Effector memory CD8-positive, alpha-beta T cell (primary cell): ENCODE measurements around the gene PAFAH1B1.
"Not testable (repeated sequence)": the region's sequence is repeated elsewhere in the genome, so short reads cannot be mapped to it uniquely, and the experiment has no call there.

Source experiments
- ATAC-seq: fragments of 150-1000 bp; cut with Tn5 transposase; replicated peaks from 2 replicates; pipeline ENCODE4 v1.10.0; 2021; ENCODE audit warnings: mild to moderate bottlenecking, moderate library complexity
- DNase-seq, 3 experiments: peaks; one replicate each; pipeline ENCODE4 v3.0.0; 2021
- H3K27ac Mint-ChIP-seq, 2 donors: one replicate each; pipeline ENCODE4 v1.8.0; 2022; ENCODE audit warnings: mild to moderate bottlenecking in 2 of 2, mixed read lengths in 2 of 2, moderate library complexity in 2 of 2
- H3K27me3 Mint-ChIP-seq, 2 donors: one replicate each; pipeline ENCODE4 v1.8.0; 2022; ENCODE audit warnings: mixed read lengths in 2 of 2
- H3K36me3 Mint-ChIP-seq: one replicate; pipeline ENCODE4 v1.8.0; 2022; ENCODE audit warnings: mild to moderate bottlenecking, moderate library complexity, mixed read lengths; ENCODE audit not compliant: insufficient read depth
- H3K4me1 Mint-ChIP-seq, 2 donors: one replicate each; pipeline ENCODE4 v1.8.0; 2022; ENCODE audit warnings: low read depth in 2 of 2, mixed read lengths in 2 of 2
- H3K4me3 Mint-ChIP-seq, 2 donors: one replicate each; pipeline ENCODE4 v1.8.0; 2022; ENCODE audit warnings: mild to moderate bottlenecking in 2 of 2, mixed read lengths in 2 of 2, moderate library complexity in 2 of 2
- H3K9me3 Mint-ChIP-seq, 2 donors: one replicate each; pipeline ENCODE4 v1.8.0; 2022; ENCODE audit warnings: mixed read lengths in 2 of 2
- total RNA-seq, 9 experiments: gene quantifications; one replicate each; lab custom pipeline; 2026; lab: John Stamatoyannopoulos, UW

PAFAH1B1 gene
- total RNA-seq: 172 to 316 (median 238) reads per million in 9 experiments

GRCh38 chr17:2592971-2593820, at the start of gene PAFAH1B1:
Gene PAFAH1B1, plus strand, starts transcription at chr17:2593654. Its CDS starts 44,635 bp downstream, at chr17:2638289.
- no peaks in the 10 kb centered on the region for H3K9me3 Mint-ChIP-seq
- H3K27ac Mint-ChIP-seq: peak within 1 kb of the TSS; percentile 74 to 94
- peak within 1 kb of the TSS; percentile 85 to 89 for H3K4me3 Mint-ChIP-seq
- peaks cover 28% of the 10 kb centered on the region for H3K36me3 Mint-ChIP-seq
- ATAC-seq (peak; percentile 80), DNase-seq (peak; percentile 89 to 93 (median 92))
- peaks cover 24 to 34% of the 10 kb centered on the region in 2 donors for H3K4me1 Mint-ChIP-seq
- H3K27me3 Mint-ChIP-seq: no peaks in the 10 kb centered on the region

DNA sequence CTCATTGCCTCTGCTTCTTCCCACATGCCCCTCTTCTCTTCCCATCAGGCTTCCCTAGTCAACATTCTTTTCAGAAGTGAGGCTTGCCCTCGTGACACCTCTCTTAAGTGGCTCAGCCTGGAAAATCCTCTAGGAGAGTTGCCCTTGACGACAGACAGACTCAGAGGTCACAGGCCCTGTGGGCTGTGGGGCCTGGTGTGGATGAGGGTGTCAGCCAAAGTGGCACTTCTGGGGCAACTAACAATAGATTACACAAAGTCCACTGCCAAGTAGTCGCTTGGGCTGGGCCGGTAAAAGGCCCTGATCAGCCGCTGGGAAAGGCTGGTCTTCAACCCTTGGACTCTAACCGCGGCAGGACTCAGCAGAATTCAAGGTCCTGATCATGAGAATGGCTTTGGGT, 48.1 kb upstream of the PAFAH1B1 start:
- H3K36me3 Mint-ChIP-seq: no peaks in the 10 kb centered on the region
- ATAC-seq (no peak), DNase-seq (no peak)
- no peak overlapping the region for H3K4me3 Mint-ChIP-seq
- H3K9me3 Mint-ChIP-seq: no peaks in the 10 kb centered on the region
- peaks cover 6 to 27% of the 10 kb centered on the region in 2 donors for H3K27me3 Mint-ChIP-seq
- H3K4me1 Mint-ChIP-seq: no peaks in the 10 kb centered on the region
- peak overlapping the region in 1 of 2 donors; percentile 13 for H3K27ac Mint-ChIP-seq

GRCh38 chr17:2547176-2547575, 46.3 kb upstream of the PAFAH1B1 start:
- Mint-ChIP-seq H3K4me1 (no peaks in the 10 kb centered on the region), H3K27ac (no peak overlapping the region), H3K9me3 (no peaks in the 10 kb centered on the region), H3K27me3 (peaks cover 15 to 33% of the 10 kb centered on the region in 2 donors), H3K4me3 (no peak overlapping the region), H3K36me3 (no peaks in the 10 kb centered on the region)
- ATAC-seq (no peak), DNase-seq (no peak)

- H3K36me3 Mint-ChIP-seq, H3K27ac Mint-ChIP-seq, H3K4me3 Mint-ChIP-seq, H3K9me3 Mint-ChIP-seq, H3K4me1 Mint-ChIP-seq, ATAC-seq, DNase-seq: not testable (repeated sequence)
- H3K27me3 Mint-ChIP-seq: peaks cover 20 to 35% of the 10 kb centered on the region in 2 donors
Observed at GRCh38 chr17:2548026-2548425, 45.4 kb upstream of the PAFAH1B1 start.

DNA sequence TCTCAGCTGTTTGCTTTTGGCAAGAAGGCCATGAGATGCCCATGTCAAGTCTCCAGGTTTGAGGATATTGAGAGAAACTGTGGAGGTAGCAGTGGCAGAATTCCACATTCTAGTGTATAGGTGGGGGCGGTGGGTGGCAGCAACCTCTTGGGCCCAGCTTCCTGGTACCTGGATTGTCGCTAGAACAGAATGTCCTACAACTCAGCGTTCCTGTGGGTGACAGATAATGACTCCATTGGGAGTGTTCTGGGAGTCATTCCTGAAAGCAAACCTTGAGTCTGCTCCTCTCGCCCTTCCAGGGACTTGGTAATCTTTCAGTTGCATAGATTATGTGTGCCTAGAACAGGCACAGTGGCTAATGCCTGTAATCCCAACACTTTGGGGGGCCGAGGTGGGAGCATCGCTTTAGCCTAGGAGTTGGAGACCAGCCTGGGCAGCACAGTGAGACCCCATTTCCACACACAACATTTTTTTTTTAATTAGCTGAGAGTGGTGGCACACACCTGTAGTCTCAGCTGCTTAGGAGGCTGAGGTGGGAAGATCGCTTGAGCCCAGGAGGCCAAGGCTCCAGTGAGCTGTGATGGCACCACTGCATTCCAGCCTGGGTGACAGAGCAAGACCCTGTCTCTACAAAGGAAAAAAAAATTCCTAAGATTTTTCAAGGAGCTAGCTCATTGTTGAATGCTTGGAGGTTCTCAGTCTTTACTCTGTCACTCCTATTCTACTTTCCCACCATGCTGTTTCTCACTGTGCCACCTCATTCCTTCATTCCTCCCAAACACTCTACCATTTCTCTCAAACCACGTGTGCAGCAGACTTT, 43.9 kb upstream of the PAFAH1B1 start:
- ATAC-seq (no peak), DNase-seq (no peak)
- no peak overlapping the region for H3K4me3 Mint-ChIP-seq
- no peaks in the 10 kb centered on the region for H3K9me3 Mint-ChIP-seq
- H3K4me1 Mint-ChIP-seq: no peaks in the 10 kb centered on the region
- no peak overlapping the region for H3K27ac Mint-ChIP-seq
- H3K36me3 Mint-ChIP-seq: no peaks in the 10 kb centered on the region
- H3K27me3 Mint-ChIP-seq: peaks cover 20 to 42% of the 10 kb centered on the region in 2 donors

DNA sequence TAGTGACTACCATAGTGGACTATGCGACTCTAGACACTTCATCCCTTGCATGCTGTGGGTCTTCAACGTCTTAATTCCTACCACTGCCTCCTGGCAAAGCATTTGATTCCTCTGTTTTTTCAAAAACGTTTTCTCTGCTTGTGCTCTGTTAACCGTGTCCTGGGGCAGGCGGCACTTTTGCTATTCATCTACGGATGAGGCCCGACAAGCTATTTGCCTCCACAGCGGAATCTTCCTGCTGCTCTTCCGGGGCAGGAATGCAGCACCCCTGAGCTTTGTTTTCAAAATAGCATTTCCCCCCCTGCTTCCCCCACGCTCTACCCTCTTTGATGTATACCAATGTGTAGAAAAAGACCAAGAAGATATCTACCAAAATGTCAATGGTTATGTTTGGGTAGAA, 42.0 kb upstream of the PAFAH1B1 start:
- no peak for ATAC-seq
- Mint-ChIP-seq H3K4me3 (no peak overlapping the region), H3K9me3 (no peaks in the 10 kb centered on the region), H3K36me3 (no peaks in the 10 kb centered on the region), H3K27me3 (peaks cover 20 to 42% of the 10 kb centered on the region in 2 donors), H3K27ac (no peak overlapping the region), H3K4me1 (no peaks in the 10 kb centered on the region)
- no peak for DNase-seq

GRCh38 chr17:2551928-2552327, 41.5 kb upstream of the PAFAH1B1 start:
- Mint-ChIP-seq H3K9me3 (no peaks in the 10 kb centered on the region), H3K4me1 (no peaks in the 10 kb centered on the region), H3K4me3 (no peak overlapping the region), H3K27ac (no peak overlapping the region), H3K36me3 (no peaks in the 10 kb centered on the region), H3K27me3 (peaks cover 21 to 45% of the 10 kb centered on the region in 2 donors)
- DNase-seq: no peak
- ATAC-seq: no peak

- H3K4me1 Mint-ChIP-seq: peaks cover 2 to 5% of the 10 kb centered on the region in 2 donors
- ATAC-seq: no peak
- H3K27me3 Mint-ChIP-seq: peaks cover 16 to 30% of the 10 kb centered on the region in 2 donors
- no peaks in the 10 kb centered on the region for H3K36me3 Mint-ChIP-seq
- no peaks in the 10 kb centered on the region for H3K9me3 Mint-ChIP-seq
- H3K4me3 Mint-ChIP-seq: no peak overlapping the region
- DNase-seq: no peak
- H3K27ac Mint-ChIP-seq: no peak overlapping the region
Observed at GRCh38 chr17:2560658-2561057, 32.8 kb upstream of the PAFAH1B1 start.

DNA sequence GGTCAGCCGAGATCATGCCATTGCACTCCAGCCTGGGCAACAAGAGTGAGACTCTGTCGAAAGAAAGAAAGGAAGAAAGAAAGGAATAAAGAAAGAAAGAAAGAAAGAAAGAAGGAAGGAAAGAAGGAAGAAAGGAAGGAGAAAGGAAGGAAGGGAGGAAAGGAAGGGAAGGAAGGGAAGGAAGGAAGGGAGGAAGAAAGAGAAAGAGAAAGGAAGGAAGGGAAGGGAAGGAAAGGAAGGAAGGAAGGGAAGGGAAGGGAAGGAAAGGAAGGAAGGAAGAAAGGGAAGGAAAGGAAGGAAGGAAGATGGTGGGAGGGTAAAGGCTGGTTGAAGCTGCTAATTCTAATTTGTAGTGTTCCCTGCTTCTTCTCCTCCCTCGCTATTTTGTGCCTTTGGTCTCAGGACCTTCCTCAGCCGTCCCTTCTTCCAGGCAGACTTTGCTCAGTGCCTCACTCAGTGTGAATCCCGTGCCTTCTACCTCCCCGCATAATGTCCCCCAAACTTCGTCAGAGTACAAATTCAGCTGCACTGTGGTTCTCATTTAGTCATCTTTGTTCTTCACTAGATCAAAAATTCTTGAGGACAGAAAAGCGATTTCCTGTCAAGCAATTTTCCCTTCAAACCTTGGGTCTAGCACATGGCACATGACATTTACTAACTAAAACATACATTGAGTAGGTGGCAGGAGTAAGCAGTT, 31.1 kb upstream of the PAFAH1B1 start:
- Mint-ChIP-seq H3K27ac (no peak overlapping the region), H3K27me3 (peaks cover 17 to 23% of the 10 kb centered on the region in 2 donors), H3K4me1 (peaks cover 2 to 5% of the 10 kb centered on the region in 2 donors), H3K36me3 (no peaks in the 10 kb centered on the region), H3K9me3 (no peaks in the 10 kb centered on the region), H3K4me3 (no peak overlapping the region)
- no peak for ATAC-seq
- DNase-seq: no peak

DNA sequence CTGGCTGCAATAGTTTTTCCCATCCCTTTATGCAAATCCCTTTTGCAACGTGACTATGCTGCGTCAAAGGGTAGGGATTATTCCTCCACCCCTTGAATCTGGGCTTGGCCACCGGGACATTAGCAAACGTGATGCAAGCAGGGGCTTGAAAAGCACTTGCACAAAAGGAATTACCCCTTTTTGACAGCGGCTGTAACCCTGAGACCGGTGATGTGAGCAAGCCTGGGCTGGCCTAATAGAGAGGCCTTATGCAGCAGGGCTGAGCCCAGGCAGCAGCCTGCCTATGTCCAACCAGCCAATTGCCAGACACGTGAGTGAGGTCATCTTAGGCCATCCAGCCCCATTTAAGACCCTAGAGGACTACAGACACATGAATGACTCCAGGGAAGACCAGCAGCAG, 30.4 kb upstream of the PAFAH1B1 start:
- H3K27ac Mint-ChIP-seq: no peak overlapping the region
- H3K4me3 Mint-ChIP-seq: no peak overlapping the region
- peaks cover 2% of the 10 kb centered on the region in 2 donors for H3K4me1 Mint-ChIP-seq
- H3K36me3 Mint-ChIP-seq: no peaks in the 10 kb centered on the region
- no peak for DNase-seq
- H3K9me3 Mint-ChIP-seq: no peaks in the 10 kb centered on the region
- no peak for ATAC-seq
- H3K27me3 Mint-ChIP-seq: peaks cover 14 to 17% of the 10 kb centered on the region in 2 donors

- Mint-ChIP-seq H3K36me3 (no peaks in the 10 kb centered on the region), H3K9me3 (no peaks in the 10 kb centered on the region), H3K4me1 (no peaks in the 10 kb centered on the region), H3K27ac (no peak overlapping the region), H3K27me3 (peaks cover 11 to 15% of the 10 kb centered on the region in 2 donors), H3K4me3 (no peak overlapping the region)
- ATAC-seq: no peak
- DNase-seq: no peak
Observed at GRCh38 chr17:2563543-2563942, 29.9 kb upstream of the PAFAH1B1 start.

- ATAC-seq (no peak), DNase-seq (no peak)
- Mint-ChIP-seq H3K4me1 (no peaks in the 10 kb centered on the region), H3K9me3 (no peaks in the 10 kb centered on the region), H3K27ac (no peak overlapping the region), H3K27me3 (peaks cover 15 to 28% of the 10 kb centered on the region in 2 donors), H3K4me3 (no peak overlapping the region), H3K36me3 (no peaks in the 10 kb centered on the region)
Observed at GRCh38 chr17:2564877-2565276, 28.6 kb upstream of the PAFAH1B1 start.

- H3K9me3 Mint-ChIP-seq: no peaks in the 10 kb centered on the region
- no peaks in the 10 kb centered on the region for H3K36me3 Mint-ChIP-seq
- ATAC-seq (no peak), DNase-seq (no peak)
- peaks cover 15 to 28% of the 10 kb centered on the region in 2 donors for H3K27me3 Mint-ChIP-seq
- H3K27ac Mint-ChIP-seq: no peak overlapping the region
- no peaks in the 10 kb centered on the region for H3K4me1 Mint-ChIP-seq
- H3K4me3 Mint-ChIP-seq: no peak overlapping the region
Observed at GRCh38 chr17:2566056-2566455, 27.4 kb upstream of the PAFAH1B1 start.
